ENCODE data around the gene TIMM17B. TPM values are rescaled to one million over a fixed set of nuclear protein-coding genes. Genes with fewer than 3 reads are reported as not detected.
"Not testable (repeated sequence)": the region's sequence is repeated elsewhere in the genome, so short reads cannot be mapped to it uniquely, and the experiment has no call there.

Gene TIMM17B
- total RNA-seq, 1 donor, result 39.3 TPM

GRCh38 chrX:48890296-48890925 is 7.2 kb downstream of the TIMM17B start:
- DNase-seq (ENCODE audit: low read depth), result no peak
- no peak for TF ChIP-seq CTCF (IDR thresholded peaks at IDR 0.05; ENCODE audit: insufficient read depth, low read depth, low read length)
- H3K4me3 ChIP-seq (ENCODE audit: low read depth, low read length), result peak overlapping the region; percentile 60

- not testable (repeated sequence) for DNase-seq (ENCODE audit: low read depth); H3K4me3 ChIP-seq (ENCODE audit: low read depth, low read length)
Observed at GRCh38 chrX:48886586-48886985, 11.0 kb downstream of the TIMM17B start.

- no peak overlapping the region for H3K4me3 ChIP-seq (ENCODE audit: low read depth, low read length)
- no peak for DNase-seq (ENCODE audit: low read depth)
- no peak for TF ChIP-seq CTCF (IDR thresholded peaks at IDR 0.05; ENCODE audit: insufficient read depth, low read depth, low read length)
Observed at GRCh38 chrX:48883729-48884128, 13.8 kb downstream of the TIMM17B start.

GRCh38 chrX:48876944-48877343 is 20.6 kb downstream of the TIMM17B start:
- not testable (repeated sequence) for H3K4me3 ChIP-seq (ENCODE audit: low read depth, low read length); DNase-seq (ENCODE audit: low read depth)

- DNase-seq (ENCODE audit: low read depth); H3K4me3 ChIP-seq (ENCODE audit: low read depth, low read length): not testable (repeated sequence)
Observed at GRCh38 chrX:48872017-48872416, 25.6 kb downstream of the TIMM17B start.

- peak; percentile 84 for DNase-seq (ENCODE audit: low read depth)
- H3K4me3 ChIP-seq (ENCODE audit: low read depth, low read length), result no peak overlapping the region
- TF ChIP-seq CTCF (IDR thresholded peaks at IDR 0.05; ENCODE audit: insufficient read depth, low read depth, low read length), result no peak
Observed at GRCh38 chrX:48864210-48864609, 33.4 kb downstream of the TIMM17B start.

- no peak overlapping the region for H3K4me3 ChIP-seq (ENCODE audit: low read depth, low read length)
- DNase-seq (ENCODE audit: low read depth), result peak; percentile 17
- peak; percentile 58 for TF ChIP-seq CTCF (IDR thresholded peaks at IDR 0.05; ENCODE audit: insufficient read depth, low read depth, low read length)
Observed at GRCh38 chrX:48854898-48855297, 42.7 kb downstream of the TIMM17B start.

- DNase-seq (ENCODE audit: low read depth); H3K4me3 ChIP-seq (ENCODE audit: low read depth, low read length): not testable (repeated sequence)
Observed at GRCh38 chrX:48854121-48854804, 43.3 kb downstream of the TIMM17B start.

GRCh38 chrX:48853494-48853893 is 44.1 kb downstream of the TIMM17B start:
- not testable (repeated sequence) for DNase-seq (ENCODE audit: low read depth); H3K4me3 ChIP-seq (ENCODE audit: low read depth, low read length)

Data from fibroblast of villous mesenchyme (primary cell).